ELF-1 (cell line): ENCODE results near the gene KCTD17.
A peak's percentile ranks its signal among the peaks of the same experiment; 100 is the strongest.

Experiments
- DNase-seq: peaks from one replicate; pipeline ENCODE4 v3.0.0-alpha.2; 2016; ENCODE audit warnings: low read depth, low spot score

KCTD17 gene

DNA sequence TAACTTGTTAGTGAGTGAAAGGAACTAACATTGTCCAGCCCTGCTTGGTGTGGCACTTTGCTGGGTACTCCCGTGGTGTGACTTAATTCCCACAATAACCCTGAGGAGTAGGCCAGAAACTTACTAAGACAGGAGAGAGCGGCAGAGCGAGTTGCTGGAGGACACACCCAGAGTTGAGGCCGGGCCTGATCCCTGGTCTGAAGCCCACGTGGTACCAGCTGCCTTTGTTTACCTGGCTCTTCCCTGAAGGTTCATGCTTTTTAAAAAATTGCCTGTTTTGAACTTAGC is 31.4 kb upstream of the KCTD17 start:
- peak; percentile 32 for DNase-seq

- DNase-seq = no peak
Observed at GRCh38 chr22:37021041-37021440, 30.5 kb upstream of the KCTD17 start.

GRCh38 chr22:37021710-37022482 is 29.6 kb upstream of the KCTD17 start:
- DNase-seq = no peak

- no peak for DNase-seq
Observed at GRCh38 chr22:37022483-37023337, 28.8 kb upstream of the KCTD17 start.

GRCh38 chr22:37023743-37024338 is 27.7 kb upstream of the KCTD17 start:
- no peak for DNase-seq

- no peak for DNase-seq
Observed at GRCh38 chr22:37024339-37025157, 27.0 kb upstream of the KCTD17 start.

- peak; percentile 81 for DNase-seq
Observed at GRCh38 chr22:37025500-37026070, 26.0 kb upstream of the KCTD17 start.

GRCh38 chr22:37026325-37026724 is 25.2 kb upstream of the KCTD17 start:
- DNase-seq = peak; percentile 47

- DNase-seq = no peak
Observed at GRCh38 chr22:37027556-37027955, 24.0 kb upstream of the KCTD17 start.

DNA sequence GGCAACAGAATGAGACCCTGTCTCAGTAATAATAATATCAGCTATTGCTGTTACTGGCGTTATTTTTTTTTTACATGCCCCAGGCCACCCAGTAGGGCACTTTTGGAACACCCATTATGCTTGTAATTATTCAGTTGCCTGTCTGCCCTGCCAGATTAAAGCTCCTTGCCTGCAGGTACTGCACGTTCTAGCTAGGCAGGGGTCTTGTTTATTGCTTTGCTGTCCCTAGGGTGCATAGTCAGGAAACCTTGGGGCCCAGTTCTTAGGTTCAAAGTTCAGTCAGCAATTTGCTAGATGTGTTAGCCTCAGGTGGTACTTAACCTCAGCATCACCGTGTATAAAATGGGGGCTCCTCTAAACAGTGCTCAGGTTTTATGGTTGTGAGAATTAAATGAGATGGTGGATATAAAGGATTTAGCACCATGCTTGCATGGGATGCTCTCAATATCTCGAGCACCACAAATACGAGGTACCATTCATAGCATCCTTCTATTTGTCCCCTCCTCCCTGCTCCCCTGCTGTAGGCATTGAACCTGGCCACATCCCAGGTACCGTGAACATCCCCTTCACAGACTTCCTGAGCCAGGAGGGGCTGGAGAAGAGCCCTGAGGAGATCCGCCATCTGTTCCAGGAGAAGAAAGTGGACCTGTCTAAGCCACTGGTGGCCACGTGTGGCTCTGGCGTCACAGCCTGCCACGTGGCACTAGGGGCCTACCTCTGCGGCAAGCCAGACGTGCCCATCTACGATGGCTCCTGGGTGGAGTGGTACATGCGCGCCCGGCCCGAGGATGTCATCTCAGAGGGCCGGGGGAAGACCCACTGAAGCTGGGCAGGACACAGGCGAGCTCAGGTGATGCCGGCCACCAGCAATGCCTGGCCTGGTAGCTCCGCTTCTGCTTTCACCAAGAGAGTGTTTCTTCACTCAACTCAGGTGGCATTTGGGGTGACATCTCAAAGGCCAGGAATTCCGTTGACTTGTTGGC is 22.6 kb upstream of the KCTD17 start:
- no peak for DNase-seq

GRCh38 chr22:37030560-37031281 is 20.8 kb upstream of the KCTD17 start:
- DNase-seq = no peak

DNA sequence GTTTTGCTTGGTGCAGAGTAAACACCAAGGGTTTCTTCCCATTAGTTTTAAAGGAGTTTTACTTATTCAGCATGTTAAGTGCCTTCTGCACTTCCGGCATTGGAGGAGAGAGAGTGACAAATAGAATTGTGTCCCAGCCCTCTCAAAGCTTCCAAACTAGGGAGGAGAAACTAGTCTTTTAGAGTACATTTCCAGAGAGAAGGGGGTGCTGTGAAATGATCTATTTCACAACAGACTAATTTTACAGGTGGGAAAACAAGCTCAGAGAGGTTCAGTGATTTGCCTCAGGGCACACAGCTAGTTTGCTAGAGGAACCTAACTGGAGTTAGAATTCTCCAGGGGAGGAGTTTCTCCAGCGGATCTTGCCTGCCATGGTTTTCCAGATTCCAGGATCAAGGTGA is 19.4 kb upstream of the KCTD17 start:
- DNase-seq = no peak

DNA sequence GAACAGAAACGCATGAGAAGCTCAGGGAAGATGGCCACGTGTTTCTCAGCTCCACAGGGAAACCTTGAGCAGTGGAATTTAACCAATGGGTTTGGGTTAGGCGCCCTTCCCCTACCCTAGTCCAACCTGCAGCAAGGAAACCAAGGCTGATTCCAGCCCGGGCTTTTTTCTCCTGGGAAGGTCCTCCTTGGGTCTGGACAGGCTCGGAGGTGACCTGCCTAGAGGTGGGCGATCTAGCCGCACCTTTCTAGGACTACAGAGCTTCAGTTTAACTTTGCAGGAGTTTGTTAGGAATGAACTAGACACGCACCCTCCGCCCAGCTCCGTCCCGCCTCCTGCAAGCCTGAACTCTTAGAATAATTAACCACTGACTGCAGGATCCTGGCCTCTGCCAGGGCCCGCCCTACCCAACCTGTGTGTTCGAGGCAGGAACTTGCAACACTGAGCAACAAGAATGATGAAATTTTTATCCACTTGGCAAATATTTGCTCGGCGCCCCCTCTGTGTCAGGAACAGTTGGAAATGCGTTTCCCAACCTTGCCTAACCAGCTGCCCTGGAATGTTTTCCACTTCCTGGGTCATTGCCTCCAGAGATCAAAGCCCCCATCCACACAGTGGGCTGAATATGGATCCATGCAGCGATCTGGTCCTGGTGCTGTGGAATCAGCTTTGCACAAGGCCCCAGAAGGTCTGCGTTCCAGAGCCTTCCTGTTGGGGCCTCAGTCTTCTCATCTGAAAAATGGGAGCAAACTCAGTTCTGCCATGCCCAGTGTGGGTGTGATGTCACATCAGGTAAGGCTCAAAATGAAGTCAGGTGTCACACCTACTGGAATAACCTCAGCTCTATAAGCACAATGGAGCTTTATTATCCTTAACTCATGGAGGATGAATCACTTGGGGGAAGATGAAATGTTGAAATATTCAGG is 18.7 kb upstream of the KCTD17 start:
- DNase-seq = peak; percentile 44

DNA sequence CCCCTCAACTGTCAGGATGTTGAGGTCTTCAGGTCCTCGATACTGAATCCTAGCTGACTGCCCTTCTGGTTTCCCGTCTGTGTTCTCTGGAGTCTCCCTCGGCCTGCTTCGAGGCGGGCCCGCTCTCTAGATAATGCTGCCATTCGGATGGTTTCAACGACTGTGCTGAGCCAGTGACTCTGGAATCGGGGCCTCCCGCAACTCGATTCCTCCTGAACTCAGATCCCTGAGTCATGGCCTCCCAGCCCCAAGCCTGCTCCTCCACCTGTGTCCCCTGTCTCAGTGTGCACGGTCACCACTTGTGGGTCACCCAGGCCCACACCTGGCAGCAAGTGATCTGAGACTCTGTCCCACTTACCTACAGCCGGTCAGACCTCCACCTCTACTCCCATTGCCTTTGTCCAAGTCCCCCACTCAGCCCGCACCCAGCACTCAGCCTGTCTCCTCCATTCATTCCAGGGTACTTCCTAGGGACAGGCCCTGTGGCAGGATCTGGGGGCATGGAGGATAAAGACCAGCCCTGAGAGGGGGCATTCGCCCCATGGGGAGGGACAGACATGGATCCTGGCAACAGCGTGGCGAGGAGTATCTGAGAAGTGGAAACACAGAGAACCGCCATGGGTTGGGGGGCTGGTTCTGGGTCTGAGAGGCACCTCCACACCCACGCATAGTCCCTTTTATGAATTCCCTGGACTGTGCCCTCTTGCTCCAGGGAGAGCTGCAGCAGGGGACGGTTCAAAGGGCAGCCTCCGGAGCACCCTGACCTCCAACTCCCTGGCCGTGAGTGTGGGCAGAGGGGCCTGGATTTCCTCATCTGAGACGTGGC is 17.7 kb upstream of the KCTD17 start:
- no peak for DNase-seq

DNA sequence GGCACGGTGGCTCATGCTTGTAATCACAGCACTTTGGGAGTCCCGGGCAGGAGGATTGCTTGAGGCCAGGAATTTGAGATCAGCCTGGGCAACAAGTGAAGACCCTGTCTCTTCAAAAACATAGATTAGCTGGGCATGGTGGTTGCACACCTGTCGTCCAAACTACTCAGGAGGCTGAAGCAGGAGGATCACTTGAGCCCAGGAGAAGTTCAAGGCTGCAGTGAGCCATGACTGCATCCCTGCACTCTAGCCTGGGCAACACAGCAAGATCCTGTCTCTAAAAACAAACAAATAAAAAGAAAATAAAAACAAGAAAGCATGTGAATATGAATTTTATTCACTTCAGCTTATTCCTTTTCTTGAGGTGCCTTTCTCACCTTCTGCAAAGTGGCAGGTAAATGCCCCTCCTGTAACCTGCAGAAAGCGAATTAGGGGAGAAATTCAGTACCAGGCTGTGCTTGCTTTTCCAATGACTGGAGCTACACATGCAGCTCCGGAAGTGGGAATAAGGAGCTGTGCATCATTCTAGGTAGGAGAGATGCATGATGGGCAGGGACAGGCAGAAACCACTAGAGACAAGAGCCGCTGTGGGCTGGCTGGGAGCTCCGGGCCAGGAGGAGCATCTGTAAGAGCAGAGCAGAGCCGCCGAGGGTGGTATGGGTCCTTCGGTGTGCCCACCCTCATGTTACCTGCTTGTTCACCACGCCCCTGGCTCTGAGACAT is 14.7 kb upstream of the KCTD17 start:
- no peak for DNase-seq

DNA sequence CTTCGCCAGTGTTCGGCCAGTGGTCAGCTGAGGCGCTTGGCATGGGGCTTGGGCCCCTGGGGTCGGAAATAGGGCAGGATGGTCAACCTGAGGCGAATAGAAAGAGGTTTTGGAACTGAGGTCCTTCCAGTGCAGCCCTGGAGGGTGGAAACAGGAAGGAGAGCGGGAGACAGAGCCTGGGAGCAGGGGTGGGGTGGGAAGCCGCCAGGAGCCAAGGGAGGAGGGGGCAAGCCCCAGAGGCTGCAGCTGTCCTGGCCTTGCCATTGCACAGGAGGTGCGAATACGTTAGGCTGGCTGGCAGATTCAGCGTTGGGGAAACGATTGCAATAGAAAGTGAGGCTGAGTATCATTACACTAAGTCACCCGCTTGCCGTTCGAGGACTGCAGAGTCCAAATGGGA is 13.9 kb upstream of the KCTD17 start:
- DNase-seq = no peak

GRCh38 chr22:37039466-37039865 is 12.1 kb upstream of the KCTD17 start:
- DNase-seq = no peak
